ENCODE measurements around the gene TCL1B. TPM values are rescaled to one million over a fixed set of nuclear protein-coding genes. Genes with fewer than 3 reads are reported as not detected.

TCL1B gene
- not detected in 2 replicates for total RNA-seq

GRCh38 chr14:95685978-95686922 is at the start of gene TCL1B:
TCL1B (plus strand) TSS chr14:95686426; CDS start chr14:95686468, 42 bp downstream.

GRCh38 chr14:95713596-95714371 is 27.6 kb downstream of the TCL1B start, which contains the start of gene TCL1A:
TCL1A (minus strand) TSS chr14:95714125; CDS start chr14:95714066, 59 bp downstream.

Small RNAs within 50 kb of the gene (small RNA-seq; reads per million reads assigned to genes)
- not detected for gene RF02193

Other genes starting within 250 kb of the TCL1B start
- gene SYNE3, start 169.8 kb upstream of the TCL1B start, total RNA-seq, result 58.1 and 105 TPM in 2 replicates
- 39.7 and 41.6 TPM in 2 replicates for gene GLRX5, start 151.4 kb upstream of the TCL1B start, total RNA-seq
- not detected in 2 replicates for gene TCL1A, start 27.7 kb downstream of the TCL1B start, total RNA-seq
- under 0.01 TPM in 1 of 2 replicates, not detected in the other for gene TUNAR, start 190.4 kb downstream of the TCL1B start, total RNA-seq